Activated CD8-positive, alpha-beta memory T cell treated with anti-CD3 and anti-CD28 coated beads for 48 hours (primary cell): ENCODE measurements around the gene SLC9A4.

Experiments
- DNase-seq, 3 experiments: peaks; one replicate each; pipeline ENCODE4 v3.0.0-alpha.2; 2020; ENCODE audit warnings: low read depth in 2 of 3, low spot score in 2 of 3

The SLC9A4 gene

GRCh38 chr2:102499558-102499957 is 26.5 kb downstream of the SLC9A4 start:
- no peak for DNase-seq

- no peak for DNase-seq
These were observed 29.6 kb downstream of the SLC9A4 start for GRCh38 chr2:102502576-102502975.

- DNase-seq = no peak
These were observed 31.8 kb downstream of the SLC9A4 start for GRCh38 chr2:102504833-102505232.

- no peak for DNase-seq
These were observed 32.3 kb downstream of the SLC9A4 start for GRCh38 chr2:102505290-102505689.

- DNase-seq = no peak
These were observed 33.7 kb downstream of the SLC9A4 start for GRCh38 chr2:102506743-102507142.

GRCh38 chr2:102508863-102509262 is 35.8 kb downstream of the SLC9A4 start:
- DNase-seq = no peak

- no peak for DNase-seq
These were observed 36.7 kb downstream of the SLC9A4 start for GRCh38 chr2:102509749-102510148.

- DNase-seq = no peak
These were observed 38.0 kb downstream of the SLC9A4 start for GRCh38 chr2:102510791-102511575.

GRCh38 chr2:102512161-102512560 is 39.1 kb downstream of the SLC9A4 start:
- no peak for DNase-seq

GRCh38 chr2:102513355-102513939 is 40.4 kb downstream of the SLC9A4 start:
- no peak for DNase-seq

- no peak for DNase-seq
These were observed 41.2 kb downstream of the SLC9A4 start for GRCh38 chr2:102514061-102514785.

- no peak for DNase-seq
These were observed 42.8 kb downstream of the SLC9A4 start for GRCh38 chr2:102515851-102516250.

- DNase-seq = no peak
These were observed 45.1 kb downstream of the SLC9A4 start for GRCh38 chr2:102518170-102518569.

GRCh38 chr2:102520009-102520408 is 47.0 kb downstream of the SLC9A4 start:
- no peak for DNase-seq

GRCh38 chr2:102520801-102521200 is 47.8 kb downstream of the SLC9A4 start:
- DNase-seq = no peak

GRCh38 chr2:102522162-102522561 is 49.1 kb downstream of the SLC9A4 start:
- no peak for DNase-seq

- no peak for DNase-seq
These were observed 49.9 kb downstream of the SLC9A4 start for GRCh38 chr2:102522890-102523289.

GRCh38 chr2:102523651-102524050 is 50.6 kb downstream of the SLC9A4 start:
- no peak for DNase-seq

- DNase-seq = no peak
These were observed 54.1 kb downstream of the SLC9A4 start for GRCh38 chr2:102527086-102527485.

- no peak for DNase-seq
These were observed 65.5 kb downstream of the SLC9A4 start for GRCh38 chr2:102538491-102538890.

GRCh38 chr2:102540882-102541281 is 67.9 kb downstream of the SLC9A4 start:
- no peak for DNase-seq

GRCh38 chr2:102544182-102544581 is 71.2 kb downstream of the SLC9A4 start:
- DNase-seq = no peak
